Activated CD4-positive, alpha-beta T cell treated with anti-CD3 and anti-CD28 coated beads for 4 hours (primary cell): ENCODE results near the gene PUS7.
"Not testable (repeated sequence)": the region's sequence is repeated elsewhere in the genome, so short reads cannot be mapped to it uniquely, and the experiment has no call there.

Experiments
- DNase-seq, 2 donors: peaks; one replicate each; pipeline ENCODE4 v3.0.0-alpha.2; 2020

The PUS7 gene

GRCh38 chr7:105496521-105496920 is 25.6 kb downstream of the PUS7 start:
- no peak for DNase-seq

GRCh38 chr7:105493923-105494315 is 28.2 kb downstream of the PUS7 start:
- DNase-seq, result no peak

GRCh38 chr7:105493196-105493922 is 28.7 kb downstream of the PUS7 start:
- no peak for DNase-seq

GRCh38 chr7:105489409-105489808 is 32.7 kb downstream of the PUS7 start:
- DNase-seq, result no peak

- no peak for DNase-seq
Measured at GRCh38 chr7:105487579-105488571, 34.2 kb downstream of the PUS7 start.

GRCh38 chr7:105480931-105481330 is 41.1 kb downstream of the PUS7 start:
- no peak for DNase-seq

- DNase-seq, result no peak
Measured at GRCh38 chr7:105478606-105479005, 43.5 kb downstream of the PUS7 start.

- DNase-seq, result no peak
Measured at GRCh38 chr7:105477908-105478307, 44.2 kb downstream of the PUS7 start.

GRCh38 chr7:105474045-105474444 is 48.0 kb downstream of the PUS7 start:
- no peak for DNase-seq

GRCh38 chr7:105473163-105473562 is 48.9 kb downstream of the PUS7 start:
- DNase-seq, result no peak

GRCh38 chr7:105470846-105471245 is 51.2 kb downstream of the PUS7 start:
- no peak for DNase-seq

- no peak for DNase-seq
Measured at GRCh38 chr7:105470090-105470489, 52.0 kb downstream of the PUS7 start.

- no peak for DNase-seq
Measured at GRCh38 chr7:105462765-105463420, 59.2 kb downstream of the PUS7 start.

- DNase-seq, result no peak
Measured at GRCh38 chr7:105461518-105461917, 60.6 kb downstream of the PUS7 start.

- DNase-seq, result no peak
Measured at GRCh38 chr7:105457619-105458225, 64.3 kb downstream of the PUS7 start.

GRCh38 chr7:105454921-105455320 is 67.2 kb downstream of the PUS7 start:
- DNase-seq, result no peak

- no peak for DNase-seq
Measured at GRCh38 chr7:105454095-105454747, 67.8 kb downstream of the PUS7 start.

- DNase-seq, result no peak
Measured at GRCh38 chr7:105452085-105452484, 70.0 kb downstream of the PUS7 start.

GRCh38 chr7:105450870-105451269 is 71.2 kb downstream of the PUS7 start:
- DNase-seq, result not testable (repeated sequence)

- DNase-seq, result no peak
Measured at GRCh38 chr7:105450177-105450861, 71.8 kb downstream of the PUS7 start.

- DNase-seq, result no peak
Measured at GRCh38 chr7:105448181-105448580, 73.9 kb downstream of the PUS7 start.
